ENCODE data around the gene RRP9. TPM values are rescaled to one million over a fixed set of nuclear protein-coding genes. Genes with fewer than 3 reads are reported as not detected.
"Not testable (repeated sequence)": the region's sequence is repeated elsewhere in the genome, so short reads cannot be mapped to it uniquely, and the experiment has no call there.

RRP9 gene
- total RNA-seq, 1 donor, result 16.3 TPM

DNA sequence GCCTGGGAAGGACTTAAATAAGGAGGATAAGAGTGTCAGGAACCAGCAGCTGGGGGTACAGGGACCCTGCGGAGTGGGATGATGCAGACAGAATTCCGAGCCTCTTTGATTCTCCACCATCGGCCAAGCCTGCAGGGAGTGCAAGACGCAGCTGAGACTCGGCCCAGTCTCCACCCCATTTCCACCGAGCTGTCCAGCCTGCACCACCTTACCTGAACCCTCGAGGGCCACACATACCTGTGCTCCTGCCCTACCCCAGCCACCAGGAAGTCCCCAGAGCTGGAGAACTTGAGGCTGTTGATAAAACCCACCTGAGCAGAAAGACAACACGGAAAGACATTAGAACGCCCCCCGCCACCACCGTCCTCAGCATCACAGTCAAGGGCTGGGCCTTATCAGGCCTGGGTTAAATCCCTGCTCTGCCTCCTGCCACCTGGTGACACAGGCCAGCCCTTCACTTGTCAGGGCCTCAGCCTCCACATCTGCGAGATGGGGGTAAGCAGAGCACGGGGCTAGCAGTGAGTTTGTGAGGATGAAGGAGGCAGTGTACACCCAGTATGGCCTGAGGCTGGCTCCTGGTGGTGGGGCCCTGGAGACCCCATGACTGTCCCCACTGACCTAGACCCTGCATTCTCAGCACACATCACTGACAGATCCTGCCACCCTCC, 8.1 kb downstream of the RRP9 start:
- no peak for DNase-seq (ENCODE audit: low read depth)
- TF ChIP-seq, protein P1, sequence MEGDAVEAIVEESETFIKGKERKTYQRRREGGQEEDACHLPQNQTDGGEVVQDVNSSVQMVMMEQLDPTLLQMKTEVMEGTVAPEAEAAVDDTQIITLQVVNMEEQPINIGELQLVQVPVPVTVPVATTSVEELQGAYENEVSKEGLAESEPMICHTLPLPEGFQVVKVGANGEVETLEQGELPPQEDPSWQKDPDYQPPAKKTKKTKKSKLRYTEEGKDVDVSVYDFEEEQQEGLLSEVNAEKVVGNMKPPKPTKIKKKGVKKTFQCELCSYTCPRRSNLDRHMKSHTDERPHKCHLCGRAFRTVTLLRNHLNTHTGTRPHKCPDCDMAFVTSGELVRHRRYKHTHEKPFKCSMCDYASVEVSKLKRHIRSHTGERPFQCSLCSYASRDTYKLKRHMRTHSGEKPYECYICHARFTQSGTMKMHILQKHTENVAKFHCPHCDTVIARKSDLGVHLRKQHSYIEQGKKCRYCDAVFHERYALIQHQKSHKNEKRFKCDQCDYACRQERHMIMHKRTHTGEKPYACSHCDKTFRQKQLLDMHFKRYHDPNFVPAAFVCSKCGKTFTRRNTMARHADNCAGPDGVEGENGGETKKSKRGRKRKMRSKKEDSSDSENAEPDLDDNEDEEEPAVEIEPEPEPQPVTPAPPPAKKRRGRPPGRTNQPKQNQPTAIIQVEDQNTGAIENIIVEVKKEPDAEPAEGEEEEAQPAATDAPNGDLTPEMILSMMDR (IDR thresholded peaks at IDR 0.05; ENCODE audit: insufficient read depth, low read length), result no peak

GRCh38 chr3:51932471-51933370, 9.0 kb downstream of the RRP9 start:
- TF ChIP-seq, protein P1 (IDR thresholded peaks at IDR 0.05; ENCODE audit: insufficient read depth, low read length), result no peak
- DNase-seq (ENCODE audit: low read depth), result no peak
- no peak overlapping the region for H3K4me3 ChIP-seq (ENCODE audit: low read depth, low read length)

More for the DNA sequence above, 8.1 kb downstream of the RRP9 start:
- no peak overlapping the region for H3K4me3 ChIP-seq (ENCODE audit: low read depth, low read length)

DNA sequence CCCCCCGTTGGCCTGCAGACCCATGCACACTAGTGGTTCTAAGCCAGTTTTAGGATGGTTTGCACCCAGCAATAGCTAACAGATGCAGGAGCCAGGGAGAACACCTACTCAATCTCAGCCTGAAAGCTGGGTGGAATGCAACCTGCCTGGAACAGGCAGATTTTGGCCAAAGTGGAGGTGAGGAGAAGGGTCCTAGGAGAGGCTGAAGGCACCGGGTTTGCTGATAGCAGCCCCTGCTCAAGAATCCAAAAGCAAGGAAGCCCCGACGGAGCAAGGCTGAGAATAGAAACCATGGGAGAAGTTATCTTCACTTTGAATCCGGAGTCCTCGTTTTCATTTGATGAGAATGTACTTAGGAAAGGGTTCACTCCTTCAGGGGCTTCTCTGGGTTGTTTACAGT, 9.9 kb downstream of the RRP9 start:
- TF ChIP-seq, protein P1 (IDR thresholded peaks at IDR 0.05; ENCODE audit: insufficient read depth, low read length), result no peak
- no peak overlapping the region for H3K4me3 ChIP-seq (ENCODE audit: low read depth, low read length)
- no peak for DNase-seq (ENCODE audit: low read depth)

GRCh38 chr3:51930439-51930838, 11.3 kb downstream of the RRP9 start:
- no peak for DNase-seq (ENCODE audit: low read depth)
- TF ChIP-seq, protein P1 (IDR thresholded peaks at IDR 0.05; ENCODE audit: insufficient read depth, low read length), result no peak
- H3K4me3 ChIP-seq (ENCODE audit: low read depth, low read length), result no peak overlapping the region

- no peak for DNase-seq (ENCODE audit: low read depth)
- TF ChIP-seq, protein P1 (IDR thresholded peaks at IDR 0.05; ENCODE audit: insufficient read depth, low read length), result no peak
- H3K4me3 ChIP-seq (ENCODE audit: low read depth, low read length), result no peak overlapping the region
Observed at GRCh38 chr3:51929420-51930003, 12.2 kb downstream of the RRP9 start.

DNA sequence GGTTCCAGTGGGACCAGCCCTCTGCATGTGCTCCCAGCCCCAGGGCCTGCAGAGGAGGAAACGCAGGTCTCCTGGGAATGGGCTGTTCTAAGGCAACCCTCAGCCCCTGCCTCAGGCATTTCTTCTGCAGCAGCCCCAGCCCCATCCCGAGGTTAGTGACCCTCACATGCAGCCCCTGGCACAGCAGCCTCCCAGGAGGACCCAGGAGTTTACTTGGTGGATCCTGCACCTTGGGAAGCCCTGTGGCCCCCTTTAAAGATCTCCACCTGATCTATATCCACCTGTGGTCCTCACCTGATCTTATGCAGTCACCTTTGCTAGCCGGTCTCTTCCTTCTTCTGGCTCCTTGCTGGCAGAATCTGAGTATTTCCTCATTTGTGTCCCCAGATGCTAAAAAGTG, 12.7 kb downstream of the RRP9 start:
- not testable (repeated sequence) for H3K4me3 ChIP-seq (ENCODE audit: low read depth, low read length); DNase-seq (ENCODE audit: low read depth)

DNA sequence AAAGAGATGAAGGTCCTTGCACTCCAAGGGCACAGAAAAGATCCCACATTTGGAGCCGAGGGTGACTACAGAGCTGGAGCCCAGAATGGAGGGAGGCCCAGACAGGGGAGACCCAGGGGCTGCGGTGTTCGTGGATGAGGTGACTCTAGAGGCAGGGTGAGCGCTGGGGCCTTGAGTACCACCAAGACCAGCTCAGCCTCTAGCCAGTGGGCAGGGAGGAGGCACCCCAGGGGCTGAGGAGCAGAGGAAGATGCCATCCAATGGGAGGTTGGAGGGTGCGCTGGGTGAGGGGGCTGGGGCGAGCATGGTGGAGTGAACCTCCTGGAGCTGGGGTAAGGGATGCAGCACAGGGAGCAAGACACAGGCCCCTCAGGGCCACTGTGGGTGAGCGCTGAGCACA, 13.3 kb downstream of the RRP9 start:
- TF ChIP-seq, protein P1 (IDR thresholded peaks at IDR 0.05; ENCODE audit: insufficient read depth, low read length), result no peak
- DNase-seq (ENCODE audit: low read depth), result no peak
- H3K4me3 ChIP-seq (ENCODE audit: low read depth, low read length), result no peak overlapping the region
